ENCODE measurements around the gene BPIFB6. TPM values are rescaled to one million over a fixed set of nuclear protein-coding genes. Genes with fewer than 3 reads are reported as not detected.

Gene BPIFB6
- total RNA-seq, 1 experiment from 2014 or later, result not detected

GRCh38 chr20:33020278-33021161 is 10.9 kb upstream of the BPIFB6 start:
- no TSS peak for BruUV-seq (replicated peaks)
- TF ChIP-seq, protein P1, sequence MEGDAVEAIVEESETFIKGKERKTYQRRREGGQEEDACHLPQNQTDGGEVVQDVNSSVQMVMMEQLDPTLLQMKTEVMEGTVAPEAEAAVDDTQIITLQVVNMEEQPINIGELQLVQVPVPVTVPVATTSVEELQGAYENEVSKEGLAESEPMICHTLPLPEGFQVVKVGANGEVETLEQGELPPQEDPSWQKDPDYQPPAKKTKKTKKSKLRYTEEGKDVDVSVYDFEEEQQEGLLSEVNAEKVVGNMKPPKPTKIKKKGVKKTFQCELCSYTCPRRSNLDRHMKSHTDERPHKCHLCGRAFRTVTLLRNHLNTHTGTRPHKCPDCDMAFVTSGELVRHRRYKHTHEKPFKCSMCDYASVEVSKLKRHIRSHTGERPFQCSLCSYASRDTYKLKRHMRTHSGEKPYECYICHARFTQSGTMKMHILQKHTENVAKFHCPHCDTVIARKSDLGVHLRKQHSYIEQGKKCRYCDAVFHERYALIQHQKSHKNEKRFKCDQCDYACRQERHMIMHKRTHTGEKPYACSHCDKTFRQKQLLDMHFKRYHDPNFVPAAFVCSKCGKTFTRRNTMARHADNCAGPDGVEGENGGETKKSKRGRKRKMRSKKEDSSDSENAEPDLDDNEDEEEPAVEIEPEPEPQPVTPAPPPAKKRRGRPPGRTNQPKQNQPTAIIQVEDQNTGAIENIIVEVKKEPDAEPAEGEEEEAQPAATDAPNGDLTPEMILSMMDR (conservative IDR thresholded peaks at IDR 0.05; ENCODE audit: low read depth, low read length), result no peak
- TF ChIP-seq EZH2 (IDR thresholded peaks at IDR 0.05; ENCODE audit: low read length, unreplicated experiment) (no peak), EZH2phosphoT487 (IDR thresholded peaks at IDR 0.05; ENCODE audit: borderline replicate concordance, low read length) (no peak)
- no peak overlapping the region for H3K9ac ChIP-seq (ENCODE audit: low read length)
- H3K4me2 ChIP-seq (ENCODE audit: low read length), result no peak overlapping the region
- H2AFZ ChIP-seq (ENCODE audit: low read length), result no peak overlapping the region
- H3K9me3 ChIP-seq (ENCODE audit: low read length), result no peaks in the 10 kb centered on the region
- ATAC-seq (no peak), DNase-seq (no peak)
- no peaks in the 10 kb centered on the region for H3K36me3 ChIP-seq (ENCODE audit: low read depth, low read length)
- intact Hi-C loops (cut with micrococcal nuclease), result no loop called here
- POLR2A ChIA-PET (ENCODE audit: unreplicated experiment), result no interaction called here
- H3K9me2 ChIP-seq (replicated peaks; ENCODE audit: low read length), result no peaks in the 10 kb centered on the region
- no peaks in the 10 kb centered on the region for H4K20me1 ChIP-seq (ENCODE audit: low read length)
- H3K4me1 ChIP-seq (ENCODE audit: insufficient read depth, low read length), result no peaks in the 10 kb centered on the region
- H3K27me3 ChIP-seq (ENCODE audit: low read length), result peaks cover 28% of the 10 kb centered on the region
- no peak overlapping the region for H3K4me3 ChIP-seq (ENCODE audit: low read length)
- no peaks in the 10 kb centered on the region for H3F3A ChIP-seq (ENCODE audit: low read length, unreplicated experiment)
- H3K79me2 ChIP-seq (ENCODE audit: low read length), result no peaks in the 10 kb centered on the region
- H3K27ac ChIP-seq (ENCODE audit: low read length), result no peak overlapping the region
- CTCF ChIA-PET, result no interaction called here

DNA sequence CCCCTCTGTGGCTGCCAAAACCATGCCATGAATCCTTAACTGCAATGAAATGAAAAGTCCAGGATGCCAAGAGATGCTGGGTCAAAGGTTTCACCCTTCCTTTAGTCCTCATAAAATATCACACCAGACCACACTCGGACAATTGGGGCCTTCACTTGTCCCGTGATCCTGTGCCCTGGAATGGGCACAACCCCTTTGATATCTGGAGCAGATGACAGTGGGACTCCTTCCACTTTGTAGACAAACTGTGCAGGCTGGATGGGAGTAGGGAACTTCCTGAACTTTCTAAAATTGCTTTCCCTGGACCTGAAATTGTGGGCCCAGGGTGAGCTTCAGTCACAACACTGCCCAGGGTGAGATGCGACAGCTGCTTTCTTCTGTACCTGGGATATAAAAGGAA is 9.6 kb upstream of the BPIFB6 start:
- BruUV-seq (replicated peaks), result no TSS peak
- H3K27me3 ChIP-seq (ENCODE audit: low read length), result peaks cover 22% of the 10 kb centered on the region

DNA sequence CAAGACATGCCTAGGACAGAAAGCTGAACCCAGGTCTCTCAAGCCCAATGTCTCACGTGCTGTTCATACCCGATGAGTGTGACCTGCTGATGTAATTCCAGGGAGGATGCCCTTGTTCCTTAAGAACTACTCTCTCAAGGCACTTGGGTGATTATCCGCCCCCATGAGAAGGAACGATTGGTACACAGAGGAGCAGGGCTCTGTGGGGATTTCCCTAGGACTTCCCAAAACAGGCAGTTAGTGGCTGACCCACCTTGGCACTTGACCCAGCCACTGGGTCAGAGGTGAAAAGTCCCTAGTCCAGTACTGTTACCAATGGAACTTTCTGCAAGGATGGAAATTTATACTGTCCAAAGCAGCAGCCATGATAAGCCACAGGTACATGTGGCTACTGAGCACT is 9.2 kb upstream of the BPIFB6 start:
- Histone ChIP-seq H3K27me3 (ENCODE audit: low read length) (peaks cover 18% of the 10 kb centered on the region), H4K20me1 (ENCODE audit: low read length) (no peaks in the 10 kb centered on the region), H3K9ac (ENCODE audit: low read length) (no peak overlapping the region), H3K4me1 (ENCODE audit: insufficient read depth, low read length) (no peaks in the 10 kb centered on the region), H3K9me2 (replicated peaks; ENCODE audit: low read length) (no peaks in the 10 kb centered on the region), H2AFZ (ENCODE audit: low read length) (no peak overlapping the region), H3K4me2 (ENCODE audit: low read length) (no peak overlapping the region), H3K4me3 (ENCODE audit: low read length) (no peak overlapping the region), H3K9me3 (ENCODE audit: low read length) (no peaks in the 10 kb centered on the region), H3K27ac (ENCODE audit: low read length) (no peak overlapping the region), H3F3A (ENCODE audit: low read length, unreplicated experiment) (no peaks in the 10 kb centered on the region), H3K36me3 (ENCODE audit: low read depth, low read length) (no peaks in the 10 kb centered on the region), H3K79me2 (ENCODE audit: low read length) (no peaks in the 10 kb centered on the region)
- no peak for DNase-seq
- no peak for ATAC-seq
- POLR2A ChIA-PET (ENCODE audit: unreplicated experiment), result no interaction called here
- CTCF ChIA-PET, result no interaction called here
- intact Hi-C loops (cut with micrococcal nuclease), result no loop called here
- TF ChIP-seq, protein P1 (conservative IDR thresholded peaks at IDR 0.05; ENCODE audit: low read depth, low read length), result no peak
- no peak for TF ChIP-seq EZH2 (IDR thresholded peaks at IDR 0.05; ENCODE audit: low read length, unreplicated experiment)
- no peak for TF ChIP-seq EZH2phosphoT487 (IDR thresholded peaks at IDR 0.05; ENCODE audit: borderline replicate concordance, low read length)
- BruUV-seq (replicated peaks), result no TSS peak

More for the DNA sequence above, 9.6 kb upstream of the BPIFB6 start:
- Histone ChIP-seq H3F3A (ENCODE audit: low read length, unreplicated experiment) (no peaks in the 10 kb centered on the region), H3K79me2 (ENCODE audit: low read length) (no peaks in the 10 kb centered on the region), H3K4me1 (ENCODE audit: insufficient read depth, low read length) (no peaks in the 10 kb centered on the region), H2AFZ (ENCODE audit: low read length) (no peak overlapping the region), H3K9me3 (ENCODE audit: low read length) (no peaks in the 10 kb centered on the region), H3K27ac (ENCODE audit: low read length) (no peak overlapping the region), H4K20me1 (ENCODE audit: low read length) (no peaks in the 10 kb centered on the region), H3K4me2 (ENCODE audit: low read length) (no peak overlapping the region), H3K9ac (ENCODE audit: low read length) (no peak overlapping the region), H3K9me2 (replicated peaks; ENCODE audit: low read length) (no peaks in the 10 kb centered on the region), H3K36me3 (ENCODE audit: low read depth, low read length) (no peaks in the 10 kb centered on the region), H3K4me3 (ENCODE audit: low read length) (no peak overlapping the region)
- intact Hi-C loops (cut with micrococcal nuclease), result no loop called here
- ATAC-seq (no peak), DNase-seq (no peak)
- TF ChIP-seq, protein P1 (conservative IDR thresholded peaks at IDR 0.05; ENCODE audit: low read depth, low read length), result no peak
- no peak for TF ChIP-seq EZH2phosphoT487 (IDR thresholded peaks at IDR 0.05; ENCODE audit: borderline replicate concordance, low read length)
- POLR2A ChIA-PET (ENCODE audit: unreplicated experiment), result no interaction called here
- CTCF ChIA-PET, result no interaction called here

Data from PC-3 (cell line).